IMR-90 (cell line): ENCODE results near the gene OLFM4. TPM values are rescaled to one million over a fixed set of nuclear protein-coding genes. Genes with fewer than 3 reads are reported as not detected.

Experiments used
- ATAC-seq: fragments of 200-7000 bp; cut with Tn5 transposase; 2 replicates; pipeline ENCODE4 v1.9.1; 2020; ENCODE audit warnings: low read depth, mild to moderate bottlenecking, moderate library complexity
- BruUV-seq: library from RNA; stranded (reverse); fragments of 400-500 nt; replicated peaks from 2 replicates; lab custom pipeline; 2021; lab: Mats Ljungman, UMichigan
- CTCF ChIA-PET: fragments of 300-600 bp; formaldehyde crosslinking; extraction: SDS; loops from one replicate; lab custom pipeline; 2021; ENCODE audit warnings: antibody characterized with exemption; lab: Yijun Ruan, JAX
- POLR2A ChIA-PET: fragments of 300-600 bp; sonication (Branson Sonifier 250); formaldehyde crosslinking; loops from one replicate; lab custom pipeline; 2022; ENCODE audit warnings: antibody characterized with exemption; ENCODE audit not compliant: unreplicated experiment; lab: Charles Lee
- DNase-seq: peaks from one replicate; pipeline ENCODE4 v3.0.0; 2013
- H2AFZ ChIP-seq: replicated peaks from 2 replicates; pipeline ENCODE3; 2013; ENCODE audit warnings: low read length, mild to moderate bottlenecking; ENCODE audit not compliant: poor library complexity
- H2AK5ac ChIP-seq: 2 replicates; pipeline ENCODE4 v1.6.1; 2013; ENCODE audit warnings: low read depth, low read length, inconsistent platforms
- H2AK9ac ChIP-seq: replicated peaks from 2 replicates; pipeline ENCODE3; 2013; ENCODE audit warnings: mild to moderate bottlenecking, low read depth, low read length, moderate library complexity; ENCODE audit not compliant: poor library complexity
- H2BK120ac ChIP-seq: 2 replicates; pipeline ENCODE4 v1.6.1; 2013; ENCODE audit warnings: low read depth, low read length, inconsistent platforms
- H2BK15ac ChIP-seq: 3 replicates; pipeline ENCODE4 v1.6.1; 2013; ENCODE audit warnings: low read depth, low read length, inconsistent platforms
- H2BK20ac ChIP-seq: 2 replicates; pipeline ENCODE4 v1.6.1; 2013; ENCODE audit warnings: low read depth, mild to moderate bottlenecking, inconsistent platforms, low read length, moderate library complexity
- H2BK5ac ChIP-seq: 2 replicates; pipeline ENCODE4 v1.6.1; 2013; ENCODE audit warnings: mild to moderate bottlenecking, low read depth, low read length, inconsistent platforms; ENCODE audit not compliant: poor library complexity, severe bottlenecking
- H3K14ac ChIP-seq: replicated peaks from 2 replicates; pipeline ENCODE4 v1.6.1; 2013; ENCODE audit warnings: low read depth, low read length, inconsistent platforms
- H3K18ac ChIP-seq: 2 replicates; pipeline ENCODE4 v1.6.1; 2013; ENCODE audit warnings: low read depth, low read length, control low read depth
- H3K23ac ChIP-seq: 2 replicates; pipeline ENCODE4 v1.6.1; 2013; ENCODE audit warnings: low read depth, low read length, inconsistent platforms
- H3K27ac ChIP-seq: 2 replicates; pipeline ENCODE4 v1.5.1; 2013; ENCODE audit warnings: mild to moderate bottlenecking, control low read depth, low read length; ENCODE audit not compliant: insufficient read depth
- H3K27me3 ChIP-seq: 2 replicates; pipeline ENCODE4 v1.6.1; 2013; ENCODE audit warnings: low read length; ENCODE audit not compliant: control insufficient read depth, insufficient read depth
- H3K36me3 ChIP-seq: 2 replicates; pipeline ENCODE4 v1.6.1; 2013; ENCODE audit warnings: low read length, mixed read lengths; ENCODE audit not compliant: control insufficient read depth, insufficient read depth
- H3K4ac ChIP-seq: 2 replicates; pipeline ENCODE4 v1.6.1; 2013; ENCODE audit warnings: low read depth, low read length, inconsistent platforms
- H3K4me1 ChIP-seq: 2 replicates; pipeline ENCODE4 v1.6.1; 2013; ENCODE audit warnings: low read length, mixed read lengths; ENCODE audit not compliant: control insufficient read depth, insufficient read depth
- H3K4me2 ChIP-seq: 2 replicates; pipeline ENCODE4 v1.6.1; 2013; ENCODE audit warnings: low read depth, mild to moderate bottlenecking, control low read depth, low read length, moderate library complexity
- H3K4me3 ChIP-seq: 2 replicates; pipeline ENCODE4 v1.5.1; 2013; ENCODE audit warnings: low read depth, mild to moderate bottlenecking, control low read depth, low read length, moderate library complexity; ENCODE audit not compliant: insufficient read depth
- H3K56ac ChIP-seq: 2 replicates; pipeline ENCODE4 v1.6.1; 2013; ENCODE audit warnings: low read length, inconsistent platforms; ENCODE audit not compliant: insufficient read depth; ENCODE audit errors: extremely low read depth
- H3K79me1 ChIP-seq, 2 experiments: 2 replicates each; pipeline ENCODE4 v1.6.1; 2013; ENCODE audit warnings: low read length in 2 of 2, inconsistent platforms in 1 of 2, low read depth in 1 of 2
- H3K9ac ChIP-seq: 2 replicates; pipeline ENCODE4 v1.6.1; 2013; ENCODE audit warnings: low read depth, low read length, control low read depth
- H3K9me1 ChIP-seq: 2 replicates; pipeline ENCODE4 v1.6.1; 2013; ENCODE audit warnings: low read length, inconsistent platforms; ENCODE audit not compliant: insufficient read depth
- H3K9me3 ChIP-seq: 2 replicates; pipeline ENCODE4 v1.6.1; 2013; ENCODE audit warnings: low read length; ENCODE audit not compliant: control insufficient read depth, insufficient read depth
- H4K20me1 ChIP-seq: 2 replicates; pipeline ENCODE4 v1.6.1; 2013; ENCODE audit warnings: low read length, inconsistent platforms; ENCODE audit not compliant: insufficient read depth
- H4K5ac ChIP-seq: 2 replicates; pipeline ENCODE4 v1.6.1; 2013; ENCODE audit warnings: mild to moderate bottlenecking, low read depth, low read length, control low read depth
- H4K8ac ChIP-seq, 2 experiments: 2 replicates each; pipeline ENCODE4 v1.6.1; 2013; ENCODE audit warnings: low read depth in 2 of 2, low read length in 2 of 2, control low read depth in 1 of 2, inconsistent platforms in 1 of 2
- H4K91ac ChIP-seq: 2 replicates; pipeline ENCODE4 v1.6.1; 2013; ENCODE audit warnings: low read depth, low read length, inconsistent platforms; ENCODE audit not compliant: insufficient read depth
- BHLHE40 ChIP-seq: fragments of 150-350 bp; IDR thresholded peaks from 2 replicates; pipeline ENCODE4 v1.6.1; 2016; ENCODE audit warnings: mild to moderate bottlenecking, low read depth, low read length
- CEBPB ChIP-seq: IDR thresholded peaks from 2 replicates; pipeline ENCODE4 v1.6.1; 2012; ENCODE audit warnings: low read depth, low read length, improper control_type of control experiment
- CHD1 ChIP-seq: IDR thresholded peaks from 2 replicates; pipeline ENCODE4 v1.6.1; 2012; ENCODE audit warnings: low read depth, low read length, improper control_type of control experiment
- CTCF ChIP-seq: conservative IDR thresholded peaks from 2 replicates; pipeline ENCODE4 v1.5.1; 2012; ENCODE audit warnings: mild to moderate bottlenecking, low read depth, low read length, improper control_type of control experiment
- ELK1 ChIP-seq: fragments of 150-350 bp; IDR thresholded peaks from 2 replicates; pipeline ENCODE4 v1.6.1; 2016; ENCODE audit warnings: low read depth, mild to moderate bottlenecking, low read length, moderate library complexity, borderline replicate concordance
- FOS ChIP-seq: fragments of 150-350 bp; IDR thresholded peaks from 2 replicates; pipeline ENCODE4 v1.6.1; 2016; ENCODE audit warnings: low read depth, low read length
- MAFK ChIP-seq: IDR thresholded peaks from 2 replicates; pipeline ENCODE4 v1.6.1; 2012; ENCODE audit warnings: low read depth, low read length, improper control_type of control experiment
- MAZ ChIP-seq: IDR thresholded peaks from 2 replicates; pipeline ENCODE4 v1.6.1; 2012; ENCODE audit warnings: low read depth, mild to moderate bottlenecking, low read length, improper control_type of control experiment, moderate library complexity, borderline replicate concordance
- MXI1 ChIP-seq: IDR thresholded peaks from 2 replicates; pipeline ENCODE4 v1.6.1; 2012; ENCODE audit warnings: low read depth, mild to moderate bottlenecking, low read length, moderate library complexity, borderline replicate concordance
- NFE2L2 ChIP-seq: fragments of 150-350 bp; IDR thresholded peaks from 2 replicates; pipeline ENCODE4 v1.6.1; 2016; ENCODE audit warnings: low read depth, mild to moderate bottlenecking, low read length
- POLR2A ChIP-seq: IDR thresholded peaks from 2 replicates; pipeline ENCODE4 v1.6.1; 2012; ENCODE audit warnings: mild to moderate bottlenecking, low read depth, low read length
- RAD21 ChIP-seq: IDR thresholded peaks from 2 replicates; pipeline ENCODE4 v1.6.1; 2012; ENCODE audit warnings: low read length, improper control_type of control experiment
- RCOR1 ChIP-seq: IDR thresholded peaks from 2 replicates; pipeline ENCODE4 v1.6.1; 2012; ENCODE audit warnings: mild to moderate bottlenecking, low read length, improper control_type of control experiment; ENCODE audit not compliant: insufficient replicate concordance
- RFX5 ChIP-seq: IDR thresholded peaks from 2 replicates; pipeline ENCODE4 v1.8.0; 2012; ENCODE audit warnings: low read depth, mild to moderate bottlenecking, low read length, moderate library complexity
- SMC3 ChIP-seq: fragments of 150-350 bp; IDR thresholded peaks from 2 replicates; pipeline ENCODE4 v1.6.1; 2016; ENCODE audit warnings: low read depth, mild to moderate bottlenecking, antibody characterized with exemption, low read length, moderate library complexity
- USF2 ChIP-seq: fragments of 150-350 bp; IDR thresholded peaks from 2 replicates; pipeline ENCODE4 v1.6.1; 2017; ENCODE audit warnings: mild to moderate bottlenecking, antibody characterized with exemption, low read length, low read depth
- WGBS, 2 experiments: methylation state at CpG; one replicate each; pipeline versions ENCODE4 v1.1.5 to v1.1.7; 2013; ENCODE audit warnings: missing lambda C conversion rate in 2 of 2; ENCODE audit not compliant: insufficient read length in 1 of 2; ENCODE audit errors: extremely low coverage in 2 of 2; 5-methylcytosine and 5-hydroxymethylcytosine counted together
- dilution Hi-C: fragments of 300-500 bp; cut with HindIII; formaldehyde crosslinking; loops from one replicate; pipeline ENCODE4 v1.14.3; 2018; ENCODE audit warnings: low sequenced_read_pairs; ENCODE audit not compliant: unreplicated experiment
- in situ Hi-C: fragments of 300-500 bp; cut with MboI; formaldehyde crosslinking; loops from 3 replicates; pipeline ENCODE4 v1.14.3; 2019; ENCODE audit warnings: low sequenced_read_pairs, inconsistent platforms, mixed read lengths
- intact Hi-C: fragments of 100-400 bp; cut with micrococcal nuclease; formaldehyde crosslinking; loops from 2 replicates; pipeline ENCODE4 v1.10.0; 2022
- polyA plus RNA-seq, 3 experiments: library from polyadenylated mRNA; depleted of rRNA; stranded (reverse); fragments of >200 nt; gene quantifications; 2 replicates each; pipeline ENCODE4 v1.2.3, GENCODE V29; 2012; ENCODE audit warnings: low replicate concordance in 1 of 3
- total RNA-seq: library from RNA; depleted of rRNA; stranded (reverse); fragments of >200 nt; gene quantifications from 2 replicates; pipeline ENCODE4 v1.2.3, GENCODE V29; 2012

The OLFM4 gene
- total and polyA plus RNA-seq, 2 of the 4 experiments (the other 2 are of a cell fraction) = not detected

GRCh38 chr13:53042877-53043276 lies 14.3 kb downstream of the OLFM4 start:
- TF ChIP-seq CTCF (no peak), RFX5 (no peak), FOS (no peak), NFE2L2 (no peak), MAFK (no peak), ELK1 (no peak), CEBPB (no peak), RCOR1 (no peak), CHD1 (no peak), BHLHE40 (no peak), USF2 (no peak), RAD21 (no peak), SMC3 (no peak), MXI1 (no peak), POLR2A (no peak), MAZ (no peak)
- no peaks in the 10 kb centered on the region for H3K79me1 ChIP-seq
- dilution Hi-C loops (no loop called here), in situ Hi-C loops (no loop called here), intact Hi-C loops (no loop called here)
- no peak overlapping the region for H4K8ac ChIP-seq
- CTCF ChIA-PET = no interaction called here
- H3K4ac ChIP-seq = no peak overlapping the region
- H3K27ac ChIP-seq = no peak overlapping the region
- DNase-seq = no peak
- no peak overlapping the region for H3K23ac ChIP-seq
- no peak overlapping the region for H4K91ac ChIP-seq
- no peak overlapping the region for H2BK20ac ChIP-seq
- H2BK120ac ChIP-seq = no peak overlapping the region
- no peak overlapping the region for H3K18ac ChIP-seq
- H3K4me2 ChIP-seq = no peak overlapping the region
- no peak overlapping the region for H3K9ac ChIP-seq
- H2AK9ac ChIP-seq = no peak overlapping the region
- no peak overlapping the region for H2BK15ac ChIP-seq
- H3K14ac ChIP-seq = no peak overlapping the region
- no peaks in the 10 kb centered on the region for H3K27me3 ChIP-seq
- H3K9me1 ChIP-seq = no peaks in the 10 kb centered on the region
- H2BK5ac ChIP-seq = no peak overlapping the region
- H3K36me3 ChIP-seq = no peaks in the 10 kb centered on the region
- POLR2A ChIA-PET = no interaction called here
- H2AFZ ChIP-seq = no peak overlapping the region
- H3K56ac ChIP-seq = no peak overlapping the region
- peaks cover 2% of the 10 kb centered on the region; the same call in 1 of the 2 replicates for H3K9me3 ChIP-seq
- H4K5ac ChIP-seq = no peak overlapping the region
- H2AK5ac ChIP-seq = no peak overlapping the region
- H4K20me1 ChIP-seq = no peaks in the 10 kb centered on the region
- no CpG with 5 or more reads among the region's 4 CpGs for WGBS, 2 experiments
- no peak overlapping the region for H3K4me3 ChIP-seq
- BruUV-seq = no TSS peak
- no peaks in the 10 kb centered on the region for H3K4me1 ChIP-seq
- no peak for ATAC-seq
